Body of pancreas (tissue), 4 donors: ENCODE results near the gene ITPRIPL2.

Experiments used
- POLR2A ChIP-seq, 3 donors: fragments of 450-650 bp; IDR thresholded peaks; one replicate each; pipeline ENCODE4 v1.6.1; 2016; ENCODE audit warnings: antibody characterized with exemption in 3 of 3, mild to moderate bottlenecking in 2 of 3
- TF ChIP-seq, protein P1 (sequence below), 7 experiments: fragments of 450-650 bp in 4 of 7; fragments of 200-600 bp in 3 of 7; sonication (generic) in 3 of 7; IDR thresholded peaks; one replicate each; pipeline ENCODE4 v1.5.1; 2016 to 2019; ENCODE audit warnings: antibody characterized with exemption in 7 of 7

DNA sequence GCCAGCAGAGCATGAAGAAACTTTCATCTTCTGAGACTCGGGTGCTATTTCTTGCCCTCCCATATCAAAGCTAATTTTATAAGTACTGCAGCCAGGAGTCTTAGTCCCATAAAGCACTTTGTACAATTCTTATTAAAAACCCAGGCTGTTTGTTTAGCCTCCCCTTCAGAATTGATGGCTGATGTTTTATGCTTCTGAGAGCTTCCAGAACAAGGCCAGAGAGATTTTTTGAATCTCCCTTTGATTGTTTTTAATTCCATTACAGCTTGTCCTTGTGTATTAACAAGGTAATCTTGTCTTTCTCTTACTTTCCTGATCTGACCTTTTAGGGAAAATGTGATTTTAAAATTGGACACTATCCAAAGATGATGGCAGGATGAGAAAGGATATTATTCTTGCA, 30.1 kb upstream of the ITPRIPL2 start:
- TF ChIP-seq POLR2A (IDR thresholded peaks at IDR 0.05): no peak
- TF ChIP-seq, protein P1, sequence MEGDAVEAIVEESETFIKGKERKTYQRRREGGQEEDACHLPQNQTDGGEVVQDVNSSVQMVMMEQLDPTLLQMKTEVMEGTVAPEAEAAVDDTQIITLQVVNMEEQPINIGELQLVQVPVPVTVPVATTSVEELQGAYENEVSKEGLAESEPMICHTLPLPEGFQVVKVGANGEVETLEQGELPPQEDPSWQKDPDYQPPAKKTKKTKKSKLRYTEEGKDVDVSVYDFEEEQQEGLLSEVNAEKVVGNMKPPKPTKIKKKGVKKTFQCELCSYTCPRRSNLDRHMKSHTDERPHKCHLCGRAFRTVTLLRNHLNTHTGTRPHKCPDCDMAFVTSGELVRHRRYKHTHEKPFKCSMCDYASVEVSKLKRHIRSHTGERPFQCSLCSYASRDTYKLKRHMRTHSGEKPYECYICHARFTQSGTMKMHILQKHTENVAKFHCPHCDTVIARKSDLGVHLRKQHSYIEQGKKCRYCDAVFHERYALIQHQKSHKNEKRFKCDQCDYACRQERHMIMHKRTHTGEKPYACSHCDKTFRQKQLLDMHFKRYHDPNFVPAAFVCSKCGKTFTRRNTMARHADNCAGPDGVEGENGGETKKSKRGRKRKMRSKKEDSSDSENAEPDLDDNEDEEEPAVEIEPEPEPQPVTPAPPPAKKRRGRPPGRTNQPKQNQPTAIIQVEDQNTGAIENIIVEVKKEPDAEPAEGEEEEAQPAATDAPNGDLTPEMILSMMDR (IDR thresholded peaks at IDR 0.05): no peak
